NCI-H2081 treated with DMSO at 0.1 percent for 48 hours (cell line): ENCODE results near the gene UQCR10.

ENCODE experiments used
- DNase-seq: peaks from one replicate; lab custom pipeline; 2025; lab: John Stamatoyannopoulos, UW

Gene UQCR10

GRCh38 chr22:29767171-29768051 lies at the start of gene UQCR10:
UQCR10 (plus strand) TSS chr22:29767369; CDS start chr22:29767399, 30 bp downstream.
- DNase-seq, result peak; percentile 84

- no peak for DNase-seq
Measured at GRCh38 chr22:29717789-29718188, 49.4 kb upstream of the UQCR10 start.

GRCh38 chr22:29718949-29719898 lies 47.9 kb upstream of the UQCR10 start:
- no peak for DNase-seq

- DNase-seq, result no peak
Measured at GRCh38 chr22:29719899-29720645, 47.1 kb upstream of the UQCR10 start, which contains the start of gene CABP7. CABP7 (plus strand) TSS chr22:29720003; CDS start chr22:29720425, 422 bp downstream.

- DNase-seq, result no peak
Measured at GRCh38 chr22:29720811-29721323, 46.3 kb upstream of the UQCR10 start.

- no peak for DNase-seq
Measured at GRCh38 chr22:29722151-29722550, 45.0 kb upstream of the UQCR10 start.

GRCh38 chr22:29722587-29722986 lies 44.6 kb upstream of the UQCR10 start:
- no peak for DNase-seq

- DNase-seq, result no peak
Measured at GRCh38 chr22:29723766-29724165, 43.4 kb upstream of the UQCR10 start.

- no peak for DNase-seq
Measured at GRCh38 chr22:29724843-29725242, 42.3 kb upstream of the UQCR10 start.

- DNase-seq, result no peak
Measured at GRCh38 chr22:29726106-29726505, 41.1 kb upstream of the UQCR10 start.

GRCh38 chr22:29726512-29727130 lies 40.5 kb upstream of the UQCR10 start:
- DNase-seq, result no peak

GRCh38 chr22:29727131-29727523 lies 40.0 kb upstream of the UQCR10 start:
- DNase-seq, result no peak

- no peak for DNase-seq
Measured at GRCh38 chr22:29729161-29729560, 38.0 kb upstream of the UQCR10 start.

- no peak for DNase-seq
Measured at GRCh38 chr22:29731058-29731850, 35.9 kb upstream of the UQCR10 start.

- DNase-seq, result no peak
Measured at GRCh38 chr22:29732883-29733282, 34.3 kb upstream of the UQCR10 start.

GRCh38 chr22:29733362-29734201 lies 33.6 kb upstream of the UQCR10 start:
- no peak for DNase-seq

GRCh38 chr22:29734406-29734805 lies 32.8 kb upstream of the UQCR10 start:
- no peak for DNase-seq

GRCh38 chr22:29734838-29735237 lies 32.3 kb upstream of the UQCR10 start:
- no peak for DNase-seq

- DNase-seq, result no peak
Measured at GRCh38 chr22:29735416-29735815, 31.8 kb upstream of the UQCR10 start.
